ENCODE measurements around the gene PACSIN2. TPM values are rescaled to one million over a fixed set of nuclear protein-coding genes. Genes with fewer than 3 reads are reported as not detected.

The PACSIN2 gene
- total RNA-seq, 1 experiment from 2014 or later = 70.5 TPM

DNA sequence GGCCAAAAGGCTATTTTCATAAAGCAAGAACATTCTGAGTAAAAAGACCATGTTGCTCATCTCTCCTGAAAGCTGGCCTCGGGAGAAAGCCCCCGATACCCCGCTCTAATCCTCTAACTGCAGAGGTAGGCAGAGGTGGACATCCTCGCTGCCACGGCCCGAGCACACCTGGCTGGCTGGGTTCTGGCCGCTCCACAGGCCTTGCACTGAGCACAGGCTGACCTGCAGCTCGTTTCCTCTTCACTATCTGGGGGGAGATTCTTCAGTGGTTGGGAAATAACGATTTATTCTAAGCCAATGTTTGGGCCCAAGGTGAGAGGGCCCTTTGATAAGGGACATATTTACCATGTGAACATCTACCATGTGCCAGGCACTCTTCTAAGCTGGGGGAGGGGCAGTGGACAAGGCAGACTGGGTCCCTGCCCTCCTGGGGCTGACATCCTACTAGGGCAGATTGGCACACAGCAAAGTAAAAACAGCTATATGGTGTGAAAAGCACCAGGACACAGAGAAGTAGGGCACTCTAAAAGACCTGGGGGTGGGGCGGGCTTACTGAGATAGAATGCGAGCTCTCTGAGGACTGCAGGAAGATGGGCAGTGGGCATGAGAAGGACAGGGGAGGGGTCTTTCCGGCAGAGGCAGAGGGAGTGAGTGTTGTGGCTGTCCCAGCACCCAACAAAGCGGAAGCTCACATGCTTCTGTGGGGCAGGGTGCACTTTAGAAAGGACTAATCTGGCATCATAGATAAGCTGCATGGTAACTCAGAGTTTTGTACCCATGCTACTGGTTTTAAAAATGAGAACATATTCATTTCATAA is 92.4 kb downstream of the PACSIN2 start (continued):
- TF ChIP-seq, protein P1, sequence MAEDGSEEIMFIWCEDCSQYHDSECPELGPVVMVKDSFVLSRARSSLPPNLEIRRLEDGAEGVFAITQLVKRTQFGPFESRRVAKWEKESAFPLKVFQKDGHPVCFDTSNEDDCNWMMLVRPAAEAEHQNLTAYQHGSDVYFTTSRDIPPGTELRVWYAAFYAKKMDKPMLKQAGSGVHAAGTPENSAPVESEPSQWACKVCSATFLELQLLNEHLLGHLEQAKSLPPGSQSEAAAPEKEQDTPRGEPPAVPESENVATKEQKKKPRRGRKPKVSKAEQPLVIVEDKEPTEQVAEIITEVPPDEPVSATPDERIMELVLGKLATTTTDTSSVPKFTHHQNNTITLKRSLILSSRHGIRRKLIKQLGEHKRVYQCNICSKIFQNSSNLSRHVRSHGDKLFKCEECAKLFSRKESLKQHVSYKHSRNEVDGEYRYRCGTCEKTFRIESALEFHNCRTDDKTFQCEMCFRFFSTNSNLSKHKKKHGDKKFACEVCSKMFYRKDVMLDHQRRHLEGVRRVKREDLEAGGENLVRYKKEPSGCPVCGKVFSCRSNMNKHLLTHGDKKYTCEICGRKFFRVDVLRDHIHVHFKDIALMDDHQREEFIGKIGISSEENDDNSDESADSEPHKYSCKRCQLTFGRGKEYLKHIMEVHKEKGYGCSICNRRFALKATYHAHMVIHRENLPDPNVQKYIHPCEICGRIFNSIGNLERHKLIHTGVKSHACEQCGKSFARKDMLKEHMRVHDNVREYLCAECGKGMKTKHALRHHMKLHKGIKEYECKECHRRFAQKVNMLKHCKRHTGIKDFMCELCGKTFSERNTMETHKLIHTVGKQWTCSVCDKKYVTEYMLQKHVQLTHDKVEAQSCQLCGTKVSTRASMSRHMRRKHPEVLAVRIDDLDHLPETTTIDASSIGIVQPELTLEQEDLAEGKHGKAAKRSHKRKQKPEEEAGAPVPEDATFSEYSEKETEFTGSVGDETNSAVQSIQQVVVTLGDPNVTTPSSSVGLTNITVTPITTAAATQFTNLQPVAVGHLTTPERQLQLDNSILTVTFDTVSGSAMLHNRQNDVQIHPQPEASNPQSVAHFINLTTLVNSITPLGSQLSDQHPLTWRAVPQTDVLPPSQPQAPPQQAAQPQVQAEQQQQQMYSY (CRISPR knock-in tag; IDR thresholded peaks at IDR 0.05) = no peak

DNA sequence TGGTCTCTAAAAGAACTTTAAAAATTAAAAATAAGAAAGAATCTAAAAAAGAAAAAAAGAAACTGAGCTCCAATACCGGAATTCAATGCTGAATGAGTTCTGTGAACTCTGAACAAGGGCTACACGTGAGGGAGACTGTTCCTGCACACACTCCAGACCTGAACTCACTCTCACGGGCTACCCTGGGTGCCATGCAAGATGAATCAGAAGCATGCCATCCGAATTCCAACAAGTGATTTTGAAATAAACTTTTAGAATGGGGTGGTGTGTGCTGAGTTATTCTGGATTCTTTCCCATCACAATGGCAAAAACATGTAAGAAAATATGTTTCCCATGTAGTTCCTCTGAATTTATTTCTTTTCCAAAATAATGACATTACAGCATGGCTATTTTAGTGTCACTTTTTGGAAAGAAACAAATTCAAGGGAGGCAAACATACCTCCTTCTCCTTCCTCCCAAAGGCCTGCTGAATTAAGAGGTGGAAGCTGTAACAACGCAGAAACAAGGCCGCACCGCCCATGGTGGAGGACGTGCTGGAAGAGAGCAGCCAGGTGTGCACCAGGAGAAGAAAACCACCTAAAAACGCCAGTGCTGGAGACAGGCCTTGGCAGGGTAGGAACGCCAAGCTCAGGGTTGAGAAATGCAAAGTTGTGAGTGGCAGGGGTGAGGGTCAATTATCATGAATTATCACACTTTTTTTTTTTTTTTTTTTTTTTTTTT is 94.7 kb downstream of the PACSIN2 start:
- ChIA-PET CTCF (interaction anchor here (0.6 to 1.5 kb wide), 10 partner anchors 11 to 431 kb away, joined by 3 to 9 read pairs (median 4); partner anchors contain the start of gene PACSIN2), POLR2A (interaction anchor here (0.6 kb wide), 2 partner anchors 210 to 805 kb away, joined by 3 to 6 read pairs; no protein-coding TSS in a partner anchor)
- Mint-ChIP-seq H3K27me3 (ENCODE audit: low read depth) (no peaks in the 10 kb centered on the region), H3K27ac (peak overlapping the region; percentile 91), H3K4me1 (peaks cover 44% of the 10 kb centered on the region), H3K9me3 (no peaks in the 10 kb centered on the region), H3K36me3 (no peaks in the 10 kb centered on the region), H3K4me3 (no peak overlapping the region)
- TF ChIP-seq, protein P2, sequence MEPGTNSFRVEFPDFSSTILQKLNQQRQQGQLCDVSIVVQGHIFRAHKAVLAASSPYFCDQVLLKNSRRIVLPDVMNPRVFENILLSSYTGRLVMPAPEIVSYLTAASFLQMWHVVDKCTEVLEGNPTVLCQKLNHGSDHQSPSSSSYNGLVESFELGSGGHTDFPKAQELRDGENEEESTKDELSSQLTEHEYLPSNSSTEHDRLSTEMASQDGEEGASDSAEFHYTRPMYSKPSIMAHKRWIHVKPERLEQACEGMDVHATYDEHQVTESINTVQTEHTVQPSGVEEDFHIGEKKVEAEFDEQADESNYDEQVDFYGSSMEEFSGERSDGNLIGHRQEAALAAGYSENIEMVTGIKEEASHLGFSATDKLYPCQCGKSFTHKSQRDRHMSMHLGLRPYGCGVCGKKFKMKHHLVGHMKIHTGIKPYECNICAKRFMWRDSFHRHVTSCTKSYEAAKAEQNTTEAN (CRISPR knock-in tag; IDR thresholded peaks at IDR 0.05) = no peak
- no peak for TF ChIP-seq NR2C2 (CRISPR knock-in tag; IDR thresholded peaks at IDR 0.05)
- TF ChIP-seq HMGA2 (CRISPR knock-in tag; IDR thresholded peaks at IDR 0.05) = no peak
- TF ChIP-seq, protein P3, sequence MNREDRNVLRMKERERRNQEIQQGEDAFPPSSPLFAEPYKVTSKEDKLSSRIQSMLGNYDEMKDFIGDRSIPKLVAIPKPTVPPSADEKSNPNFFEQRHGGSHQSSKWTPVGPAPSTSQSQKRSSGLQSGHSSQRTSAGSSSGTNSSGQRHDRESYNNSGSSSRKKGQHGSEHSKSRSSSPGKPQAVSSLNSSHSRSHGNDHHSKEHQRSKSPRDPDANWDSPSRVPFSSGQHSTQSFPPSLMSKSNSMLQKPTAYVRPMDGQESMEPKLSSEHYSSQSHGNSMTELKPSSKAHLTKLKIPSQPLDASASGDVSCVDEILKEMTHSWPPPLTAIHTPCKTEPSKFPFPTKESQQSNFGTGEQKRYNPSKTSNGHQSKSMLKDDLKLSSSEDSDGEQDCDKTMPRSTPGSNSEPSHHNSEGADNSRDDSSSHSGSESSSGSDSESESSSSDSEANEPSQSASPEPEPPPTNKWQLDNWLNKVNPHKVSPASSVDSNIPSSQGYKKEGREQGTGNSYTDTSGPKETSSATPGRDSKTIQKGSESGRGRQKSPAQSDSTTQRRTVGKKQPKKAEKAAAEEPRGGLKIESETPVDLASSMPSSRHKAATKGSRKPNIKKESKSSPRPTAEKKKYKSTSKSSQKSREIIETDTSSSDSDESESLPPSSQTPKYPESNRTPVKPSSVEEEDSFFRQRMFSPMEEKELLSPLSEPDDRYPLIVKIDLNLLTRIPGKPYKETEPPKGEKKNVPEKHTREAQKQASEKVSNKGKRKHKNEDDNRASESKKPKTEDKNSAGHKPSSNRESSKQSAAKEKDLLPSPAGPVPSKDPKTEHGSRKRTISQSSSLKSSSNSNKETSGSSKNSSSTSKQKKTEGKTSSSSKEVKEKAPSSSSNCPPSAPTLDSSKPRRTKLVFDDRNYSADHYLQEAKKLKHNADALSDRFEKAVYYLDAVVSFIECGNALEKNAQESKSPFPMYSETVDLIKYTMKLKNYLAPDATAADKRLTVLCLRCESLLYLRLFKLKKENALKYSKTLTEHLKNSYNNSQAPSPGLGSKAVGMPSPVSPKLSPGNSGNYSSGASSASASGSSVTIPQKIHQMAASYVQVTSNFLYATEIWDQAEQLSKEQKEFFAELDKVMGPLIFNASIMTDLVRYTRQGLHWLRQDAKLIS (CRISPR knock-in tag; IDR thresholded peaks at IDR 0.05; ENCODE audit: borderline replicate concordance) = no peak
- TF ChIP-seq, protein P4, sequence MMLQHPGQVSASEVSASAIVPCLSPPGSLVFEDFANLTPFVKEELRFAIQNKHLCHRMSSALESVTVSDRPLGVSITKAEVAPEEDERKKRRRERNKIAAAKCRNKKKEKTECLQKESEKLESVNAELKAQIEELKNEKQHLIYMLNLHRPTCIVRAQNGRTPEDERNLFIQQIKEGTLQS (CRISPR knock-in tag; conservative IDR thresholded peaks at IDR 0.05) = no peak
- no peak for TF ChIP-seq ATF1 (CRISPR knock-in tag; IDR thresholded peaks at IDR 0.05)
- TF ChIP-seq GTF2I (CRISPR knock-in tag; conservative IDR thresholded peaks at IDR 0.05) = no peak
- TF ChIP-seq, protein P5, sequence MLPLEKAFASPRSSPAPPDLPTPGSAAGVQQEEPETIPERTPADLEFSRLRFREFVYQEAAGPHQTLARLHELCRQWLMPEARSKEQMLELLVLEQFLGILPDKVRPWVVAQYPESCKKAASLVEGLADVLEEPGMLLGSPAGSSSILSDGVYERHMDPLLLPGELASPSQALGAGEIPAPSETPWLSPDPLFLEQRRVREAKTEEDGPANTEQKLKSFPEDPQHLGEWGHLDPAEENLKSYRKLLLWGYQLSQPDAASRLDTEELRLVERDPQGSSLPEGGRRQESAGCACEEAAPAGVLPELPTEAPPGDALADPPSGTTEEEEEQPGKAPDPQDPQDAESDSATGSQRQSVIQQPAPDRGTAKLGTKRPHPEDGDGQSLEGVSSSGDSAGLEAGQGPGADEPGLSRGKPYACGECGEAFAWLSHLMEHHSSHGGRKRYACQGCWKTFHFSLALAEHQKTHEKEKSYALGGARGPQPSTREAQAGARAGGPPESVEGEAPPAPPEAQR (CRISPR knock-in tag; IDR thresholded peaks at IDR 0.05) = no peak
- DNase-seq (ENCODE audit: low spot score) = no peak
- ATAC-seq = no peak

DNA sequence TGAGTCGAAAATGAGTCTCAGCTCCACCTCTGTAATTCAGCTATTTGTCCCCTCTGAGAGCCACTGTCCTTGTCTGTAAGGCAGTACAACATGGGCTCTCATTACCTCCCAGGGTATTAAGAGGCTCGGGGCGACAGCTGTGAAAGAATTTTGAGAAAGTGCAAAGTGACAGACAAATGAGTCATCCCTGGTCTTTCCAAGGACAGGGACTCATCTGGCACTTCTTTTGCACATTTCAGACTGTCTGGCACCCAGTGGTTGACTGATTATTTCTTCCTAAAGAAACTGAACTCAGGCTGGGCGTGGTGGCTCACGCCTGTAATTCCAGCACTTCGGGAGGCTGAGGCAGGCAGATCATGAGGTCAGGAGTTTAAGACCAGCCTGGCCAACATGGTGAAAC is 95.8 kb downstream of the PACSIN2 start:
- POLR2A ChIA-PET = no interaction called here
- H3K4me1 Mint-ChIP-seq = peaks cover 47% of the 10 kb centered on the region
- DNase-seq (ENCODE audit: low spot score) (no peak), ATAC-seq (no peak)
- CTCF ChIA-PET = interaction anchor here (1.0 to 1.3 kb wide), 2 partner anchors 52 to 96 kb away, joined by 4 read pairs; partner anchors contain the start of gene PACSIN2
- H3K9me3 Mint-ChIP-seq = no peaks in the 10 kb centered on the region
- H3K27me3 Mint-ChIP-seq (ENCODE audit: low read depth) = no peaks in the 10 kb centered on the region
- H3K4me3 Mint-ChIP-seq = no peak overlapping the region
- no peak overlapping the region for H3K27ac Mint-ChIP-seq
- H3K36me3 Mint-ChIP-seq = no peaks in the 10 kb centered on the region
- TF ChIP-seq EMX1 (CRISPR knock-in tag; IDR thresholded peaks at IDR 0.05) = no peak
- no peak for TF ChIP-seq ZNF416 (CRISPR knock-in tag; IDR thresholded peaks at IDR 0.05)
- no peak for TF ChIP-seq ZNF263 (CRISPR knock-in tag; IDR thresholded peaks at IDR 0.05; ENCODE audit: low read depth)
- no peak for TF ChIP-seq NFATC4 (CRISPR knock-in tag; IDR thresholded peaks at IDR 0.05)
